Caco-2 (cell line): Measurements from ENCODE around the gene BAG3. TPM values are rescaled to one million over a fixed set of nuclear protein-coding genes. Genes with fewer than 3 reads are reported as not detected.

Source experiments
- BruUV-seq: library from RNA; stranded (reverse); fragments of 400-500 nt; replicated peaks from 2 replicates; lab custom pipeline; 2021; lab: Mats Ljungman, UMichigan
- CTCF ChIA-PET: fragments of 300-600 bp; sonication (Branson Sonifier 250); formaldehyde crosslinking; loops from one replicate; lab custom pipeline; 2022; ENCODE audit warnings: antibody characterized with exemption; lab: Charles Lee
- POLR2A ChIA-PET: fragments of 300-600 bp; sonication (Branson Sonifier 250); formaldehyde crosslinking; loops from one replicate; lab custom pipeline; 2022; ENCODE audit warnings: antibody characterized with exemption; lab: Charles Lee
- DNase-seq, 2 experiments: peaks; one replicate each; pipeline versions ENCODE4 v3.0.0 to v3.0.0-alpha.2; 2020 to 2022
- H3K27me3 ChIP-seq: replicated peaks from 2 replicates; pipeline ENCODE4 v1.6.0; 2011; ENCODE audit warnings: low read length; ENCODE audit not compliant: control insufficient read depth, insufficient read depth
- H3K36me3 ChIP-seq: 2 replicates; pipeline ENCODE4 v1.5.1; 2011; ENCODE audit warnings: low read length; ENCODE audit not compliant: control insufficient read depth, insufficient read depth
- H3K4me1 ChIP-seq: fragments of 250-450 bp; sonication (Bioruptor Pico); 2 replicates; pipeline ENCODE4 v1.5.1; 2020; ENCODE audit warnings: mild to moderate bottlenecking
- H3K4me3 ChIP-seq: 2 replicates; pipeline ENCODE4 v1.5.1; 2011; ENCODE audit warnings: low read depth, mild to moderate bottlenecking, control low read depth, low read length
- H3K9me3 ChIP-seq: fragments of 250-450 bp; sonication (Bioruptor Pico); 2 replicates; pipeline ENCODE4 v1.5.1; 2020; ENCODE audit warnings: mild to moderate bottlenecking, moderate library complexity
- H3K27ac Mint-ChIP-seq: one replicate; pipeline ENCODE4 v1.8.0; 2022; ENCODE audit warnings: mixed read lengths; ENCODE audit not compliant: unreplicated experiment
- H3K27me3 Mint-ChIP-seq: one replicate; pipeline ENCODE4 v1.8.0; 2022; ENCODE audit warnings: mixed read lengths; ENCODE audit not compliant: insufficient read depth, unreplicated experiment
- H3K36me3 Mint-ChIP-seq: one replicate; pipeline ENCODE4 v1.8.0; 2022; ENCODE audit warnings: mild to moderate bottlenecking, mixed read lengths; ENCODE audit not compliant: insufficient read depth, unreplicated experiment
- H3K4me1 Mint-ChIP-seq: one replicate; pipeline ENCODE4 v1.8.0; 2022; ENCODE audit warnings: low read depth, mixed read lengths; ENCODE audit not compliant: unreplicated experiment
- H3K4me3 Mint-ChIP-seq: one replicate; pipeline ENCODE4 v1.8.0; 2022; ENCODE audit warnings: mild to moderate bottlenecking, moderate library complexity, mixed read lengths; ENCODE audit not compliant: unreplicated experiment
- H3K9me3 Mint-ChIP-seq: one replicate; pipeline ENCODE4 v1.8.0; 2022; ENCODE audit warnings: mixed read lengths; ENCODE audit not compliant: unreplicated experiment
- CTCF ChIP-seq, 2 experiments: fragments of 200-600 bp in 1 of 2; IDR thresholded peaks; 1 replicate in 1 of 2; 2 replicates in 1 of 2; pipeline versions ENCODE4 v1.5.1 to v1.8.0; 2011 to 2022; ENCODE audit warnings: antibody characterized with exemption in 1 of 2, control low read depth in 1 of 2, inconsistent platforms in 1 of 2, low read depth in 1 of 2, low read length in 1 of 2, mild to moderate bottlenecking in 1 of 2, moderate library complexity in 1 of 2; ENCODE audit not compliant: insufficient read depth in 1 of 2, severe bottlenecking in 1 of 2, unreplicated experiment in 1 of 2
- intact Hi-C: fragments of 100-400 bp; cut with micrococcal nuclease; formaldehyde crosslinking; loops from one replicate; pipeline ENCODE4 v1.10.0; 2022; ENCODE audit not compliant: unreplicated experiment
- total RNA-seq: library from RNA; stranded (reverse); gene quantifications from 2 replicates; pipeline ENCODE4 v1.2.3, GENCODE V29; 2022

The BAG3 gene
- total RNA-seq, 1 experiment from 2014 or later: 30.7 TPM

GRCh38 chr10:119604468-119604867 is 46.7 kb upstream of the BAG3 start:
- POLR2A ChIA-PET: no interaction called here
- Histone ChIP-seq H3K4me3 (no peak overlapping the region), H3K36me3 (no peaks in the 10 kb centered on the region), H3K4me1 (no peaks in the 10 kb centered on the region; the same call in 1 of the 2 replicates), H3K9me3 (no peaks in the 10 kb centered on the region), H3K27me3 (no peaks in the 10 kb centered on the region)
- no TSS peak for BruUV-seq
- Mint-ChIP-seq H3K9me3 (no peaks in the 10 kb centered on the region), H3K4me3 (no peak overlapping the region), H3K27ac (no peak overlapping the region), H3K36me3 (no peaks in the 10 kb centered on the region), H3K27me3 (peaks cover 3% of the 10 kb centered on the region), H3K4me1 (peaks cover 12% of the 10 kb centered on the region)
- intact Hi-C loops: no loop called here
- no peak for TF ChIP-seq CTCF (IDR thresholded peaks at IDR 0.05; ENCODE audit: insufficient read depth in 1 of 2, low read depth in 1 of 2, low read length in 1 of 2, severe bottlenecking in 1 of 2, unreplicated experiment in 1 of 2)
- CTCF ChIA-PET: interaction anchor here (0.6 kb wide), 1 partner anchor 15 kb away, joined by 4 read pairs; no protein-coding TSS in a partner anchor
- no peak for DNase-seq

- Mint-ChIP-seq H3K4me1 (peaks cover 12% of the 10 kb centered on the region), H3K4me3 (peak overlapping the region; percentile 67), H3K27me3 (no peaks in the 10 kb centered on the region), H3K27ac (no peak overlapping the region), H3K9me3 (no peaks in the 10 kb centered on the region), H3K36me3 (no peaks in the 10 kb centered on the region)
- intact Hi-C loops: loop anchor here (1.0 to 2.0 kb wide), 5 partner anchors 44 to 251 kb away; no protein-coding TSS in a partner anchor
- peak overlapping the region; percentile 22; the same call in 1 of the 2 replicates for H3K4me3 ChIP-seq
- POLR2A ChIA-PET: interaction anchor here (0.6 to 1.0 kb wide), 4 partner anchors 11 to 117 kb away, joined by 3 to 6 read pairs (median 4); partner anchors contain the start of genes BAG3, INPP5F, RGS10 and TIAL1
- H3K9me3 ChIP-seq: no peaks in the 10 kb centered on the region
- H3K36me3 ChIP-seq: no peaks in the 10 kb centered on the region
- H3K27me3 ChIP-seq: no peaks in the 10 kb centered on the region
- peak; percentile 76 to 92 for TF ChIP-seq CTCF (IDR thresholded peaks at IDR 0.05; ENCODE audit: insufficient read depth in 1 of 2, low read depth in 1 of 2, low read length in 1 of 2, severe bottlenecking in 1 of 2, unreplicated experiment in 1 of 2)
- peak; percentile 68 to 74 for DNase-seq
- BruUV-seq: no TSS peak
- H3K4me1 ChIP-seq: no peaks in the 10 kb centered on the region; the same call in 1 of the 2 replicates
- CTCF ChIA-PET: interaction anchor here (0.6 to 1.6 kb wide), 10 partner anchors 11 to 409 kb away, joined by 3 to 9 read pairs (median 6); partner anchors contain the start of genes BAG3, INPP5F and TIAL1
Measured at GRCh38 chr10:119608316-119609155, 42.6 kb upstream of the BAG3 start.

GRCh38 chr10:119609516-119609915 is 41.7 kb upstream of the BAG3 start:
- Histone ChIP-seq H3K9me3 (no peaks in the 10 kb centered on the region), H3K36me3 (no peaks in the 10 kb centered on the region), H3K4me3 (no peak overlapping the region), H3K4me1 (no peaks in the 10 kb centered on the region; the same call in 1 of the 2 replicates), H3K27me3 (no peaks in the 10 kb centered on the region)
- no peak overlapping the region for H3K4me3 Mint-ChIP-seq
- POLR2A ChIA-PET: no interaction called here
- no TSS peak for BruUV-seq
- H3K4me1 Mint-ChIP-seq: peaks cover 12% of the 10 kb centered on the region
- no peak for DNase-seq
- intact Hi-C loops: loop anchor here (2.0 kb wide), 1 partner anchor 57 kb away; no protein-coding TSS in a partner anchor
- TF ChIP-seq CTCF (IDR thresholded peaks at IDR 0.05; ENCODE audit: insufficient read depth in 1 of 2, low read depth in 1 of 2, low read length in 1 of 2, severe bottlenecking in 1 of 2, unreplicated experiment in 1 of 2): no peak
- no peaks in the 10 kb centered on the region for H3K36me3 Mint-ChIP-seq
- H3K27ac Mint-ChIP-seq: no peak overlapping the region
- peaks cover 8% of the 10 kb centered on the region for H3K9me3 Mint-ChIP-seq
- CTCF ChIA-PET: no interaction called here
- no peaks in the 10 kb centered on the region for H3K27me3 Mint-ChIP-seq
